ENCODE measurements around the gene RPS6KB1.

DNA sequence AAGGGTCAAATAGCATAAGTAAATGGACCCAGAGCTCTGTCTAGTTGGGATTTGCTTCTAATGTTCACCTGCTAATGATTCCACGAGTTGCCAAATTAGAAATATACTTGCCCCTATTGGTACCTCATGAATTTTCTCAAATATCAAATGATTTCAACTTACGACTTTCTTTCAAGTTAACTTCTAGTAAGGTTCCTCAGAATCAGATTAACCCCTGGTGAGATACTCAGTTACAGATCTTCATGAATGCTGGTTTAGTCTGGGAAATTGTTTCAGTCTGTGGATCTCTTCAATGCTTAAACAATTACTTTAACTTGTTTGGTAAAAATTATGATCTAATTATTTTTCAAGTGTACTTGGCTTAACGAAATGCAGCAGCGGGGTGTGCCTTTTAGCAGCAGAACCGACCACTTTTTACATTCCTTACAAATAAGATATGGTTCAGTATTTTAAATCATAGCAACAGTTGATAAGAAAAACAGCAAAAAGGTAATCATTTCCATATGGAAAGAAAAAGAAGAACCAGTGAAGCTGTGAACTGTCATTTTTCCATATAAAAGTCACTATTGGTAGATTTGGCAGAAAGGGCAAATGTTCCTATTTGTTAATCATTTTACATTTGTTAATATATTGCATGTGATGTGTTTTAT is 34.6 kb upstream of the RPS6KB1 start:
- TF ChIP-seq, protein P1, sequence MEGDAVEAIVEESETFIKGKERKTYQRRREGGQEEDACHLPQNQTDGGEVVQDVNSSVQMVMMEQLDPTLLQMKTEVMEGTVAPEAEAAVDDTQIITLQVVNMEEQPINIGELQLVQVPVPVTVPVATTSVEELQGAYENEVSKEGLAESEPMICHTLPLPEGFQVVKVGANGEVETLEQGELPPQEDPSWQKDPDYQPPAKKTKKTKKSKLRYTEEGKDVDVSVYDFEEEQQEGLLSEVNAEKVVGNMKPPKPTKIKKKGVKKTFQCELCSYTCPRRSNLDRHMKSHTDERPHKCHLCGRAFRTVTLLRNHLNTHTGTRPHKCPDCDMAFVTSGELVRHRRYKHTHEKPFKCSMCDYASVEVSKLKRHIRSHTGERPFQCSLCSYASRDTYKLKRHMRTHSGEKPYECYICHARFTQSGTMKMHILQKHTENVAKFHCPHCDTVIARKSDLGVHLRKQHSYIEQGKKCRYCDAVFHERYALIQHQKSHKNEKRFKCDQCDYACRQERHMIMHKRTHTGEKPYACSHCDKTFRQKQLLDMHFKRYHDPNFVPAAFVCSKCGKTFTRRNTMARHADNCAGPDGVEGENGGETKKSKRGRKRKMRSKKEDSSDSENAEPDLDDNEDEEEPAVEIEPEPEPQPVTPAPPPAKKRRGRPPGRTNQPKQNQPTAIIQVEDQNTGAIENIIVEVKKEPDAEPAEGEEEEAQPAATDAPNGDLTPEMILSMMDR (IDR thresholded peaks at IDR 0.05 in 8 of 11, conservative IDR thresholded peaks at IDR 0.05 in 3 of 11): no peak
- TF ChIP-seq POLR2AphosphoS5 (IDR thresholded peaks at IDR 0.05) (no peak), POLR2A (IDR thresholded peaks at IDR 0.05) (no peak)
